Retinal pigment epithelial cell (primary cell): ENCODE measurements around the gene IRF9.

Source experiments
- DNase-seq: peaks from one replicate; pipeline ENCODE4 v3.0.0-alpha.2; 2010; ENCODE audit warnings: low read depth
- H3K4me3 ChIP-seq: 2 replicates; pipeline ENCODE4 v1.5.1; 2011; ENCODE audit warnings: mild to moderate bottlenecking, low read length, control low read depth, moderate library complexity
- CTCF ChIP-seq: conservative IDR thresholded peaks from 2 replicates; pipeline ENCODE4 v1.5.1; 2011; ENCODE audit warnings: low read depth, low read length, control low read depth, inconsistent platforms

The IRF9 gene

DNA sequence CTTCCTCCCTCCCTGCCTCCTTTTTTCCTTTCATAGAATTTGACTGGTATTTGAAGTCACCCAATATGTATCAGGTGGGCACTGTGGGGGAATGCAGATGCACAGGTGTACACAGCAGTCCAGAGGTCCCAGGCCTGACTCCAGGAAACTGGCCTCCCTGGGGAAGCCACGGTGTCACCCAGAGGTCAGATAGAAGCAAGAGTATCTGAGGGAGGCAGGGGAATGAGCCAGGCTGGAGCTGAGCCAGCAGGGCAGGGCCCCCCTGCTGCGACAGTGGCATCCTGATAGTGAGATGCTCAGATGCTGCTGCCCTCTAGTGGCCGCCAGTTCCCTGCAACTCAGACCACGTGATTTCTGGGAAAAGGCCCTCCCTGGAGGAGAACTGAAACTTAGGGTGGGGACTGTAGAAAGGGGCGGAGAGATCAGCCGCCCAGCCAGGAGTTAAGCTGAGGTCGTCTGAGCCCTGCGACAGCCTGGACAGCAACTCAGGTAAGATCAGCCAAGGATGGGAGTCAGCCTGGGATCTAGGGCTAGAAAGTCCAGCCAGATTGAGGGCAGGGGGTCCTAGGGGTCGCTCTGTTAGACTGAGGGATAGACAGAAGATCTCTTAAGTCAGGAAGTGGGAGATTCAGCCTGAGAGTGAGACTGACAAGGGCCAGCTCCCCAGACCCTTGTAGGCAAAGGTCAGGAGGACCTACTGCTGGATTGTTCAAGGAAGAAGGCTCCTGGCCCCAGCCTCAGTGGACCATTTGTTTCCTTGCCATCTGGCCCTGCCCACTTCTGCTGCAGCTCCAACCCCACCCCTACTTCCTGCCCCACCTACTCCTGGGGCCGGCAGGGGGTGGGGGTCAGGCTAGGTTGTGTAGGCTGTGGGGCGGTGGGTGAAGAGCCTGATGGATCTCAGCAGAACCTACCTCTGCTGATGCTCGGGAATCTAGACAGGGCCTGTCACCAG, at the start of gene IRF9:
Gene IRF9, plus strand, starts transcription at position 416 of the 955 bp plus-strand sequence. CDS start 880 bp downstream, outside the sequence.
- TF ChIP-seq CTCF = peak; percentile 85
- peak; percentile 72 for DNase-seq
- H3K4me3 ChIP-seq = peak within 1 kb of the TSS; percentile 88

DNA sequence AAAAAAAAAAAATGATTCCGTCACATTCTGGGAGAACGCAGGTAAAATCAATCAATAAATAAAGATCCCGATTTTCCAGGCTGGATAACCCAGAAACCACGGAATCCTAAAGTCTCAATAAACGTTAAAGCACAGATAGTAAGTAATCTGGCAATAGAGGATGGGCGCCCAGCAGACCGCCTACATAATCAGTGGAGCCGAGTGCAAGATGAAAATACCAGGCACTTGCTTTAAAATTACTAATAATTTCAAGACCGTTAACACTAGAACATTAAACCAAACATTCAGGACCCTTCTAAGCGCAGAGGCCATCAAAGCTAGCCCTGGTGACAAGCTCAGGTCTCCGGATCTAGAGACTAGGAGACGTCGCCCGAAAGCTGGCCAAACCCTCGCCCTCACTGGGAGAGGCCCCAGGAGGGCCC, 47.7 kb upstream of the IRF9 start:
- TF ChIP-seq CTCF = no peak
- no peak for DNase-seq

GRCh38 chr14:24113801-24114531, 47.1 kb upstream of the IRF9 start:
- TF ChIP-seq CTCF = no peak
- peak; percentile 82 for DNase-seq
- H3K4me3 ChIP-seq = peak overlapping the region; percentile 94

More for the DNA sequence above, 47.7 kb upstream of the IRF9 start:
- peak overlapping the region; percentile 94 for H3K4me3 ChIP-seq

GRCh38 chr14:24114532-24115421, 46.3 kb upstream of the IRF9 start, which contains the start of the genes DCAF11 and NRL:
DCAF11 (plus strand) TSS chr14:24114777; CDS start chr14:24115595, 818 bp downstream.
NRL (minus strand) TSS chr14:24114949; CDS start chr14:24082848, 32,101 bp downstream.
- H3K4me3 ChIP-seq = peak within 1 kb of the TSS; percentile 94
- TF ChIP-seq CTCF = no peak
- DNase-seq = peak; percentile 99

DNA sequence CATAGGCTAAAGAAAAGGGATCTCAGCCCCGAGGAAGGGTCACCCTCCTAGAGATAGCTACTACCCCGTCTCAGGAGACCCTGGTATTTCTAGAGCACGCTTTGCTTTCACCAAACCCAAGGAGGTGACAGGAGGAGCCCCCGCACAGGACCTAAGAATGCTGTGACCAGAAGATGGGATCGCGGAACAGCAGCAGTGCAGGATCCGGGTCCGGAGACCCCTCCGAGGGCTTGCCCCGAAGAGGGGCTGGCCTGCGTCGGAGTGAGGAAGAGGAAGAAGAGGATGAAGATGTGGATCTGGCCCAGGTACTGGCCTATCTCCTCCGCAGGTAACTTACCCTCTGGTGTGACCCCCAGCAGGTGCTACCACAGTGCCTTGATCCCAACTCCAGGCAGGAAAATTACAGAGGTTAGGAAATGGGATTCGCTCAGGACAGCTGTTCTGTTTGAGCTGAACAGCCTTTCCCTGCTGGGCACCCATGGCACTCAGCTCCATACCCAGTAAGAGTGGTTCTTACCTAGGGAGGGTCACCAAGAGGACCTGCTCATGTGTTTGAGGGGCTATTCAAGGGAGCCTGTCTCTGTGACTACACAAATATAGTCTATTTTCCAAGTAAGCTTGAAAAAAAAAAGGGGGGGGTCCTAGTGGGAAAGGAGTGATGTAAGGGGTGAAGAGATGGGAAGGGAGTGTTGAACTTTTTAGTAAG, 45.5 kb upstream of the IRF9 start:
- TF ChIP-seq CTCF = no peak
- no peak for DNase-seq
- peak overlapping the region; percentile 94 for H3K4me3 ChIP-seq
